ENCODE data around the gene HS6ST1. TPM values are rescaled to one million over a fixed set of nuclear protein-coding genes. Genes with fewer than 3 reads are reported as not detected.
"Not testable (repeated sequence)": the region's sequence is repeated elsewhere in the genome, so short reads cannot be mapped to it uniquely, and the experiment has no call there.

HS6ST1 gene
- total and polyA plus RNA-seq, 7 donors = 12.0 to 27.4 (median 17.1) TPM

DNA sequence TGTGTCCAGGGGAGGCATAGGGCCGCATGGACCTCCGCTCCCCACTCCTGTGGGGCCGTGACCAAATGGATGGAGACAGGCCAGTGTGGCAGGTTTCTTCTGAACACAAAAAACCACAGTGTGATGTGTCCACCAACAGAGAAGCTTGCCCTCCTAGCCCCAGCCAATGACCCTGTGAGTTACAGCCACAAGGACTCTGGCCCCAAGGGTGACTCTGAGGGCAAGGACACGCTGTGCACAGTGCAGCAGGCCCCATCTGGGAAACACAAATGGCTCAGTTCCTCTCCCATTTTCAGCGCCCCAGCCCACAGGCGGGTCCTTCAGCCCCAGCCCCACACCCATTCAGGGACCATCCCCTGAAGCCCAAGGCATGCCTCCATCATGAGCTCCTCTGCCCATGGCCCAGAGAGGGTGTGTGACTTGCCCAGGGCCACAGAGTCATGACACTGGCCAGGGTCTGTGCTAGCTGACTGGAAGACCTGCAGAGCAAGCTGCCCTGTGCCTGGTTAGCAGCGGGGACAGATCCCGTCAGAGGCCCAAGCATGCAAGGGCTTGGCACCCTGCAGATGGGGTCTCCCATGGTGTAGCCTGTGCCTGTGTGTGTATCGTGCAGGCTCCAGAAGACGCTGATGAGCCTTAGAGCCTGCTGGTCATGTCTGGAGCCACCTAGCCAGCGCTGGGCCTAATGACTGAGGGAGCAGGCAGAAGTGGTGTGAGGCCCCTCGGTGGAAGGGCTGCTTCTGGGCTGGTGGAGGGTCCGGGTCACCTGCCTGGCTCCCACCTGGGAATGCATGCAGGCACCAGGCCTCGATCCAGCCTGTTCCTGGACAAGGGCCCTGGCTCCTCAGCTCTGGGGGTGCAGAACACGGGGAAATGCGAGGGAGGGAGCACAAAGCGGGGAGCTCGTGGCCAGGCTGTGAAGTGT lies 47.7 kb downstream of the HS6ST1 start:
- DNase-seq = peak; percentile 57
- 91 to 93% methylated on average over 18 of the region's 18 CpGs for WGBS, 2 donors
- H3K36me3 ChIP-seq = peaks cover 0 to 18% (median 0%) of the 10 kb centered on the region in 4 donors
- intact Hi-C loops (cut with DNase I) = no loop called here
- H3K4me3 ChIP-seq = no peak overlapping the region
- TF ChIP-seq POLR2AphosphoS5 (IDR thresholded peaks at IDR 0.05) (no peak), EP300 (IDR thresholded peaks at IDR 0.05) (no peak)
- TF ChIP-seq, protein P1, sequence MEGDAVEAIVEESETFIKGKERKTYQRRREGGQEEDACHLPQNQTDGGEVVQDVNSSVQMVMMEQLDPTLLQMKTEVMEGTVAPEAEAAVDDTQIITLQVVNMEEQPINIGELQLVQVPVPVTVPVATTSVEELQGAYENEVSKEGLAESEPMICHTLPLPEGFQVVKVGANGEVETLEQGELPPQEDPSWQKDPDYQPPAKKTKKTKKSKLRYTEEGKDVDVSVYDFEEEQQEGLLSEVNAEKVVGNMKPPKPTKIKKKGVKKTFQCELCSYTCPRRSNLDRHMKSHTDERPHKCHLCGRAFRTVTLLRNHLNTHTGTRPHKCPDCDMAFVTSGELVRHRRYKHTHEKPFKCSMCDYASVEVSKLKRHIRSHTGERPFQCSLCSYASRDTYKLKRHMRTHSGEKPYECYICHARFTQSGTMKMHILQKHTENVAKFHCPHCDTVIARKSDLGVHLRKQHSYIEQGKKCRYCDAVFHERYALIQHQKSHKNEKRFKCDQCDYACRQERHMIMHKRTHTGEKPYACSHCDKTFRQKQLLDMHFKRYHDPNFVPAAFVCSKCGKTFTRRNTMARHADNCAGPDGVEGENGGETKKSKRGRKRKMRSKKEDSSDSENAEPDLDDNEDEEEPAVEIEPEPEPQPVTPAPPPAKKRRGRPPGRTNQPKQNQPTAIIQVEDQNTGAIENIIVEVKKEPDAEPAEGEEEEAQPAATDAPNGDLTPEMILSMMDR (IDR thresholded peaks at IDR 0.05) = no peak
- no peak overlapping the region for H3K27ac ChIP-seq
- H3K4me1 ChIP-seq = peaks cover 0 to 17% (median 4%) of the 10 kb centered on the region in 4 donors
- H3K9me3 ChIP-seq = peaks cover 0 to 3% (median 0%) of the 10 kb centered on the region in 4 donors
- no peaks in the 10 kb centered on the region for H3K27me3 ChIP-seq

DNA sequence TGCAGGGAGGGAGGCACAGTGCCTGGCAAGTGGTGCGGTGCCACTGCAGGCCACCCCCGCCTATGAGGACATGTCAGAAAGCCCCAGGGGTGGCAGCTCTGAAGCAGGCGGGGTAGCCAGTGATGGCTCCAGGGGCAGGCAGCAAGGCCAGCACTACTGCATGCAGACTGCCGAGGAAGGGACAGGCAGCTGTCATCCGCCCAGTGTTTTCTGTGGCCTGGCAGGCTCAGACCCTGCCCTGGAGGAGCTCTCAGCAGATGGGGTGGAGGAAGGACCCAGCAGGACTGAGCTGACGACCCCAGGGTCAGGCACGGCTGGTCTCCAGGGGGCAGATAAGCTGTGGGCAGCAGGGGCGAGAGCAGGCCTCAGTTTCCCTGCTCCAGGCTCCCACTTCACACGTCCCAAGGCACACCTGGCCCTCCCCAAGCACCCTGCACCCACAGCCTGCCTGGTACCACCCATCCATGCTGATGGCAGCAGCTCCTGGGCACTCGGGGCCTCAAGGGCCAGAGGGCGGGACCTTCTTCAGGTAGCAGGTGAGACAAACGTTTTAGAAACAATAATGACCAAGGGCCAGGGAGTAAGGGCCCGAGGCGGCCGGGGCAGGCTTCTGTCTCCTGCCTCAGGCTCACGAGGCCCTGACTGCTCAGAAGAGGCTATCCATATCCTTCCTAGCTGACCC lies 48.5 kb downstream of the HS6ST1 start:
- peak; percentile 57 for DNase-seq
- H3K27ac ChIP-seq = no peak overlapping the region

DNA sequence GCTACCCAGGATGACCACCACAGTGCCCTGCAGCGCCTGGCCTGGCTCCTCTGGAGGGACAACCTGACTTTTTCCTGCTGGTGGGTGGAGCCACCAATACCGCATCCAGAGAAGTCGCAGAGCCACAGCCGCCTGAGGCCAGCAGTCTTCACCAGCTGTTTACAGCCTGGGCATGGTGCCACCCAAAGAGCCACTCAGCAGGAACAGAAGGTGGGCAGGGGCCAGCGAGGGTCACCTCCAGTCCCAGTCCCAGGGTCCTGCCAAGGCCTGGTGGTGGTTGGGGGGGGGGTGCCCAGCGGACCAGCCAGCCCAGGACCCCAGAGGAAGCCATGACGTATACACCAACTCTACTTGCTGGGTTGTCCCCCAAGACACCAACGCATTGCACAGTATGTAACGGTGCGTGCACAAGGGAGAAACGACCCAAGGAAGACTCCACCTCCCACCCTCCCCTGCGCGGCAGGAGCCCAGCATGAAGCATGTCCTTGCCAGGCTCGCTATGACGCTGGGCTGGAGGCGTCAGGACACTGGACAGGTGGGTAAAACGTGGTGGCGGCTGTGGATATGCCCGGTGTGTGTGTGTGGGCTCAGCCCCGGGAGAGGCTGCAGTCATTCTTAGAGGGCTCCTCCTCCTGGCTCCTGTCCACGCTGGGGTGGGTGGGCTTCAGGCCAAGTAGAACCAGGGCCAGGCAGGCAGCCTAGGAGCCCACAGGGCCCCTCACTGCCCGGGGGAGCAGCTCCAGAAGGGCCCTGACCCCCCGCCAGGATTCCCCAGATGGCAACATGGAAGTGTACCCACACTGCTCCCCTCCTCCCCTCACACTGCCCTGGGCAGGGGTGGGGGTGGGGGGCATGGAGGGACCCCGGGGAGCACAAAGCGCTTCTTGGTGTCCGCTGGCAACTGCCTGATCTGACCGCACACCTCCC lies 49.3 kb downstream of the HS6ST1 start:
- peaks cover 0 to 17% (median 4%) of the 10 kb centered on the region in 4 donors for H3K4me1 ChIP-seq
- H3K27me3 ChIP-seq = no peaks in the 10 kb centered on the region
- no peak overlapping the region for H3K27ac ChIP-seq
- H3K4me3 ChIP-seq = no peak overlapping the region
- intact Hi-C loops (cut with DNase I) = no loop called here
- peaks cover 0 to 3% (median 0%) of the 10 kb centered on the region in 4 donors for H3K9me3 ChIP-seq
- 91 to 93% methylated on average over 27 of the region's 27 CpGs for WGBS, 2 donors
- peak; percentile 67 for DNase-seq
- H3K36me3 ChIP-seq = peaks cover 0 to 2% (median 0%) of the 10 kb centered on the region in 4 donors
- no peak for TF ChIP-seq POLR2A (IDR thresholded peaks at IDR 0.05)
- TF ChIP-seq POLR2AphosphoS5 (IDR thresholded peaks at IDR 0.05) = no peak
- no peak for TF ChIP-seq EP300 (IDR thresholded peaks at IDR 0.05)
- TF ChIP-seq, protein P1 (IDR thresholded peaks at IDR 0.05) = no peak

More for the DNA sequence above, 48.5 kb downstream of the HS6ST1 start:
- Histone ChIP-seq H3K36me3 (peaks cover 0 to 10% (median 0%) of the 10 kb centered on the region in 4 donors), H3K9me3 (peaks cover 0 to 3% (median 0%) of the 10 kb centered on the region in 4 donors), H3K27me3 (no peaks in the 10 kb centered on the region), H3K4me1 (peaks cover 0 to 17% (median 4%) of the 10 kb centered on the region in 4 donors), H3K4me3 (no peak overlapping the region)
- intact Hi-C loops (cut with DNase I) = no loop called here
- no peak for TF ChIP-seq POLR2A (IDR thresholded peaks at IDR 0.05)
- no peak for TF ChIP-seq POLR2AphosphoS5 (IDR thresholded peaks at IDR 0.05)
- TF ChIP-seq, protein P1 (IDR thresholded peaks at IDR 0.05) = no peak
- TF ChIP-seq EP300 (IDR thresholded peaks at IDR 0.05) = no peak
- 86 to 87% methylated on average over 16 of the region's 16 CpGs for WGBS, 2 donors

DNA sequence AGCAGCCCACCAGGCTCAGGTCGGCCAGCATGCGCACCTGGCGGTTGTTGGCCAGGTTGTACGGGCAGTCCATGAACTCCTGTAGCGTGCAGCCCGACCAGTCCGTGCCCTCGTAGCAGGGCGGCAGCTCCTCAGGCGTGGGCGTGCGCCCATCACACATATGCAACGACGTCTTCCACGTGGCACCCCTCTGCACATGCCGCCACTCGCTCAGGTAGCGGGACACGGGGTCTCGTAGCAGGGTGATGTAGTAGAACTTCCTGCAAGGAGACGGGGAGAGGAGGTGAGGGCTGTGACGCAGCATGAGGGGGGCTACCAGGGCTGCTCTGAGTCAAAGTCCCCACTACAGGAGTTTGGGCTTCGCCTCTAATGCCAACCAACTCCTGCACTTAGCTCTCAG lies 50.1 kb downstream of the HS6ST1 start:
- H3K27ac ChIP-seq; H3K9me3 ChIP-seq; H3K36me3 ChIP-seq; intact Hi-C loops (cut with DNase I); H3K27me3 ChIP-seq; H3K4me3 ChIP-seq; DNase-seq: not testable (repeated sequence)
- peaks cover 0 to 17% (median 4%) of the 10 kb centered on the region in 4 donors for H3K4me1 ChIP-seq
- WGBS, 2 donors = 95 to 97% methylated on average over 20 to 21 of the region's 23 CpGs

DNA sequence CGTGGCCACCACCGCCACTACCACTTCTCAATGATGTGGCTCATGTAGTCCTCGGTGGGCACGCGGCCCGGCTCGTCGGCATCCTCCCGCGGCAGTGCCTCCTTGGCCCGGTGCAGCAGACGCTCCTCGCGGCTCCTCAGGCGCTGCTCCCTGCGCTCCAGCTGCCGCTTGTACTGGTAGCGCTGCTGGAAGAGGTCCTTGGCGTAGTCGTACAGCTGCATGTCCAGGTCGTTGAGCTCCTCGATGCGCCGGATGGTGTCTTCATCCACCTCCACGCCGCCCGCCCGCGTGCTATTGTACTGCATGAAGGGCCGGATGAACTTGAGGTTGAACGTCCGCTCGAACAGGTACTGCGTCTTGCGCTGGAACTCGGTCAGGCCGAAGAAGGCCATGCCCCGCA lies 50.5 kb downstream of the HS6ST1 start:
- WGBS, 2 donors = 97 to 98% methylated on average over 37 of the region's 38 CpGs
- H3K4me3 ChIP-seq; DNase-seq; H3K27me3 ChIP-seq; H3K9me3 ChIP-seq; H3K36me3 ChIP-seq; intact Hi-C loops (cut with DNase I); H3K27ac ChIP-seq: not testable (repeated sequence)
- peaks cover 0 to 17% (median 4%) of the 10 kb centered on the region in 4 donors for H3K4me1 ChIP-seq

DNA sequence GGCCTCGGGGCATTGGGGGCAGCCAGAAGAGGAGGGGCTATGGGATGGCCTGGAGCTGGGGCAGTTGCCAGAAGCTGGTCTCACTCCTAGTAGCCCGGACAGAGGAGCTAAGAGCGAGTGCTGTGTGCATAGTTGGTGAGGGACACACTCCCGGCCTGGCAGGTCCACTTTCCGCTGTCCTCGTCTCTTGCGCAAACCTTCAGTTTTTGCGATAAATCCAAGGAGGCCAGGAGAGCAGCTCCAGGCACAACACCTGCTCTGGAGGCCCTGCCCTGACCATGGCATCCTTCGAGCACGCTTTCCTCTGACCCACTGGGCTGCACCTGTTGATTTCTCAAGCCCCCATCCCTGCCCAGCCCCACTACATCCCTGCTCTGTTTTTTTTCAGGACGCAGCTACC lies 51.0 kb downstream of the HS6ST1 start:
- H3K27ac ChIP-seq; H3K9me3 ChIP-seq; H3K4me3 ChIP-seq; H3K36me3 ChIP-seq; DNase-seq; intact Hi-C loops (cut with DNase I); H3K27me3 ChIP-seq: not testable (repeated sequence)
- H3K4me1 ChIP-seq = peaks cover 0 to 17% (median 4%) of the 10 kb centered on the region in 4 donors
- 95 to 96% methylated on average over 11 of the region's 11 CpGs for WGBS, 2 donors

DNA sequence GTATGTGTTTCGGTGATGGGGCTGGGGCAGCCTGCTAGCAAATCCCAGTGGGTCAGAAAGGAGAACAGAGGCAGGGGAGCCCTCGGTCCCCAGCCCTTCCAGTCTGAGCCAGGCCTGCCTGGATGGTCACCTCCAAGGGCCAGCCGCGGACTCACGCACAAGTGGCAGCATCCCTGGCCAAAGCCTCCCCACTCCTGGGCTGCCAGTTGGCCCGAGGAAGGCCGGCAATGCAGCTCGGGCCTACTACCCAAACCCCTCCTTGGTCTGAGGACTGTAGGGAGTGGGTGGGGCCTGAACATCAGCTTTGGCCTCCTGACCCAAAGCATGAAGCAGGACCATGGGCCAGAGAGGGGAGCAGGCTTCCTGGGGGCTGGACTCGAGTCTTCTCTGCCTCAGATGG lies 51.5 kb downstream of the HS6ST1 start:
- H3K9me3 ChIP-seq; H3K27ac ChIP-seq; H3K4me3 ChIP-seq; H3K36me3 ChIP-seq; H3K27me3 ChIP-seq; intact Hi-C loops (cut with DNase I); DNase-seq: not testable (repeated sequence)
- H3K4me1 ChIP-seq = peaks cover 0 to 17% (median 4%) of the 10 kb centered on the region in 4 donors
- WGBS, 2 donors = 92 to 96% methylated on average over 6 of the region's 9 CpGs

DNA sequence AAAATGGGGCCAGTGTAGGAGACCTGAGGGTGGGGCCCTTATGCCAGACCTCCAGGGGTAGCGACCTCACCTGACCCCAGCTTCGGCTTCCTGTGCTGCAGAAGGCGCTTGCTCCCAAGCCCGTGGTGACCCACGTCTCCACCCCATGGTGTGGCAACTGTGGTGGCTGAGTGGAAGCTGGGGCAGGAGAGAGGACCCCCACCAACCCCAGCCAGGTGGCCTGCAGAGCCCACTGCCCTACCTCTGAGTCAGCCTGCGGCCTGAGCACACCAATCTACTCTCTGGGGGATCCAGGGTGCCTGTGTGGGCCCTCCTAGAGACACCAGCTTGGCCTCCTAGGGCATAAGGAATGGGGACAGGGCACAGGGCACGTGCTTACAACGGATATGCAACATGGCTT lies 52.2 kb downstream of the HS6ST1 start:
- DNase-seq; H3K36me3 ChIP-seq; H3K4me3 ChIP-seq; H3K27ac ChIP-seq; H3K27me3 ChIP-seq; intact Hi-C loops (cut with DNase I); H3K9me3 ChIP-seq: not testable (repeated sequence)
- 91 to 93% methylated on average over 8 of the region's 8 CpGs for WGBS, 2 donors
- peaks cover 0 to 17% (median 4%) of the 10 kb centered on the region in 4 donors for H3K4me1 ChIP-seq
